Fibroblast of lung (primary cell): ENCODE measurements around the gene ADAMTS17. TPM values are rescaled to one million over a fixed set of nuclear protein-coding genes. Genes with fewer than 3 reads are reported as not detected.

ENCODE experiments used
- DNase-seq, 2 donors: peaks; one replicate each; pipeline versions ENCODE4 v3.0.0 to v3.0.0-alpha.2; 2010; ENCODE audit warnings: low read depth in 2 of 2
- H2AFZ ChIP-seq: 2 replicates; pipeline ENCODE4 v1.5.1; 2012; ENCODE audit warnings: low read length, control low read depth, inconsistent platforms
- H3K27ac ChIP-seq: 2 replicates; pipeline ENCODE4 v1.5.1; 2011; ENCODE audit warnings: low read length, control low read depth; ENCODE audit not compliant: insufficient read depth
- H3K27me3 ChIP-seq: 2 replicates; pipeline ENCODE4 v1.5.1; 2011; ENCODE audit warnings: mild to moderate bottlenecking, low read length; ENCODE audit not compliant: control insufficient read depth, insufficient read depth
- H3K36me3 ChIP-seq: 2 replicates; pipeline ENCODE4 v1.5.1; 2011; ENCODE audit warnings: low read length; ENCODE audit not compliant: control insufficient read depth, insufficient read depth
- H3K4me1 ChIP-seq: 2 replicates; pipeline ENCODE4 v1.5.1; 2011; ENCODE audit warnings: low read length; ENCODE audit not compliant: control insufficient read depth, insufficient read depth; ENCODE audit errors: extremely low read depth
- H3K4me2 ChIP-seq: 2 replicates; pipeline ENCODE4 v1.5.1; 2011; ENCODE audit warnings: low read length, control low read depth; ENCODE audit not compliant: insufficient read depth; ENCODE audit errors: extremely low read depth
- H3K4me3 ChIP-seq, 4 experiments: fragments of 200-600 bp in 1 of 4; sonication (generic) in 1 of 4; replicated peaks in 1 of 4; 2 replicates each; pipeline ENCODE4 v1.5.1; 2011 to 2016; ENCODE audit warnings: low read length in 4 of 4, low read depth in 3 of 4, mild to moderate bottlenecking in 3 of 4, control low read depth in 2 of 4, inconsistent platforms in 1 of 4, mixed read lengths in 1 of 4; ENCODE audit not compliant: insufficient read depth in 1 of 4; ENCODE audit errors: control extremely low read depth in 1 of 4
- H3K79me2 ChIP-seq: 2 replicates; pipeline ENCODE4 v1.5.1; 2012; ENCODE audit warnings: mild to moderate bottlenecking, low read length, inconsistent platforms; ENCODE audit not compliant: control insufficient read depth, insufficient read depth
- H3K9ac ChIP-seq: 2 replicates; pipeline ENCODE4 v1.5.1; 2011; ENCODE audit warnings: mild to moderate bottlenecking, low read length, control low read depth; ENCODE audit not compliant: insufficient read depth
- H3K9me3 ChIP-seq: 2 replicates; pipeline ENCODE4 v1.5.1; 2012; ENCODE audit warnings: low read depth, low read length; ENCODE audit not compliant: control insufficient read depth, insufficient read depth
- H4K20me1 ChIP-seq: 2 replicates; pipeline ENCODE4 v1.5.1; 2011; ENCODE audit warnings: low read length; ENCODE audit not compliant: control insufficient read depth, insufficient read depth; ENCODE audit errors: extremely low read depth
- CTCF ChIP-seq, 2 donors: IDR thresholded peaks in 1 of 2; conservative IDR thresholded peaks in 1 of 2; 1 replicate in 1 of 2; 2 replicates in 1 of 2; pipeline ENCODE4 v1.5.1; 2011 to 2012; ENCODE audit warnings: low read length in 2 of 2, control low read depth in 1 of 2, inconsistent platforms in 1 of 2, low read depth in 1 of 2, mild to moderate bottlenecking in 1 of 2
- EZH2 ChIP-seq: IDR thresholded peaks from 2 replicates; pipeline ENCODE4 v1.5.1; 2012; ENCODE audit warnings: low read length, control low read depth, mild to moderate bottlenecking; ENCODE audit errors: missing control alignments
- polyA plus RNA-seq, 2 donors: library from polyadenylated mRNA; depleted of rRNA in 1 of 2; stranded (reverse) in 1 of 2; unstranded in 1 of 2; fragments of >200 nt; gene quantifications; 2 replicates each; pipeline ENCODE4 v1.2.1, GENCODE V29; 2011 to 2012; ENCODE audit warnings: missing spikeins in 1 of 2
- total RNA-seq: library from RNA; depleted of rRNA; stranded (reverse); fragments of >200 nt; gene quantifications from 2 replicates; pipeline ENCODE4 v1.2.1, GENCODE V29; 2014

The ADAMTS17 gene
- total and polyA plus RNA-seq, 2 donors (not counting 1 experiment from before 2014, with no cell fraction given): 0.09 to 0.17 TPM

- no peak for TF ChIP-seq EZH2
- Histone ChIP-seq H3K4me2 (no peak overlapping the region), H4K20me1 (no peaks in the 10 kb centered on the region), H3K9me3 (no peaks in the 10 kb centered on the region), H3K9ac (no peak overlapping the region), H2AFZ (no peak overlapping the region), H3K79me2 (no peaks in the 10 kb centered on the region), H3K4me1 (no peaks in the 10 kb centered on the region), H3K4me3 (no peak overlapping the region), H3K27me3 (no peaks in the 10 kb centered on the region), H3K27ac (no peak overlapping the region), H3K36me3 (no peaks in the 10 kb centered on the region)
- DNase-seq: no peak
Measured at GRCh38 chr15:100216182-100216581, 125.6 kb downstream of the ADAMTS17 start.

GRCh38 chr15:100215843-100216169 lies 126.0 kb downstream of the ADAMTS17 start:
- Histone ChIP-seq H3K79me2 (no peaks in the 10 kb centered on the region), H2AFZ (no peak overlapping the region), H4K20me1 (no peaks in the 10 kb centered on the region), H3K9ac (no peak overlapping the region), H3K4me3 (no peak overlapping the region), H3K4me2 (no peak overlapping the region), H3K27me3 (no peaks in the 10 kb centered on the region), H3K36me3 (no peaks in the 10 kb centered on the region), H3K27ac (no peak overlapping the region), H3K4me1 (no peaks in the 10 kb centered on the region), H3K9me3 (no peaks in the 10 kb centered on the region)
- TF ChIP-seq CTCF (conservative IDR thresholded peaks at IDR 0.05 in 1 of 2, IDR thresholded peaks at IDR 0.05 in 1 of 2; ENCODE audit: low read depth in 1 of 2, low read length in 2 of 2): no peak
- TF ChIP-seq EZH2: no peak
- DNase-seq: no peak

GRCh38 chr15:100215031-100215842 lies 126.5 kb downstream of the ADAMTS17 start:
- Histone ChIP-seq H3K27ac (no peak overlapping the region), H3K36me3 (no peaks in the 10 kb centered on the region), H3K9ac (no peak overlapping the region), H3K79me2 (no peaks in the 10 kb centered on the region), H4K20me1 (no peaks in the 10 kb centered on the region), H3K4me1 (no peaks in the 10 kb centered on the region), H3K4me3 (no peak overlapping the region), H3K4me2 (no peak overlapping the region), H3K9me3 (no peaks in the 10 kb centered on the region), H3K27me3 (no peaks in the 10 kb centered on the region), H2AFZ (no peak overlapping the region)
- no peak for DNase-seq
- TF ChIP-seq CTCF (conservative IDR thresholded peaks at IDR 0.05 in 1 of 2, IDR thresholded peaks at IDR 0.05 in 1 of 2; ENCODE audit: low read depth in 1 of 2, low read length in 2 of 2) (no peak), EZH2 (no peak)
